CD4-positive, alpha-beta T cell treated with Interleukin-4 for 4 hours (primary cell): ENCODE measurements around the gene ZDHHC8.
"Not testable (repeated sequence)": the region's sequence is repeated elsewhere in the genome, so short reads cannot be mapped to it uniquely, and the experiment has no call there.

Experiments
- DNase-seq: peaks from one replicate; pipeline ENCODE4 v3.0.0-alpha.2; 2020

The ZDHHC8 gene

DNA sequence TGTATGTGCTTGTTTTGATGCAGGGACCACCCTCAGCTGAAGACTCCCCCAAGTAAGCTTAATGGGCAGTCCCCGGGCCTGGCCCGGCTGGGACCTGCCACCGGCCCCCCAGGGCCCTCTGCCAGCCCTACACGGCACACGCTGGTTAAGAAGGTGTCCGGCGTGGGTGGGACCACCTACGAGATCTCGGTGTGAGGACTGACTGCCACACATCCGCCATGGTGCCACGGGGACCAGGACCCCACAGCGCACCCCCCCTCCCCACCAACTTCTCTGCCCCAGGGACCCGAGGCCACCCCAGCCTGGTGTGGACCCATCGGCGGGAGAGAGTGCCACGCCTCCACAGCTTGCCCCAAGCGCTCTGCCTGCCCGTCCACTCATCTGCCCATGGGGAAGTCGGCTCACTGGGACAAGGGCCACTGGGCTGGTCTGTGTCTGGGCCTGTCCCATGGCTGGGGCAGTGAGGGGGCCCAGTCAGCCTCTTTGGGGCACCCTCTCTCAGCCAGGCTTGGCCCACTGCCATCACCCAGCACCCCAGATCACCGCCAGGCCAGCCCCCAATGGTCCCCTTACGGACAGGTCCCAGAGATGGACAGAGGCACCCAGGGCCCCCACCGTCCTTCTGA is 13.7 kb downstream of the ZDHHC8 start:
- DNase-seq, result no peak

DNA sequence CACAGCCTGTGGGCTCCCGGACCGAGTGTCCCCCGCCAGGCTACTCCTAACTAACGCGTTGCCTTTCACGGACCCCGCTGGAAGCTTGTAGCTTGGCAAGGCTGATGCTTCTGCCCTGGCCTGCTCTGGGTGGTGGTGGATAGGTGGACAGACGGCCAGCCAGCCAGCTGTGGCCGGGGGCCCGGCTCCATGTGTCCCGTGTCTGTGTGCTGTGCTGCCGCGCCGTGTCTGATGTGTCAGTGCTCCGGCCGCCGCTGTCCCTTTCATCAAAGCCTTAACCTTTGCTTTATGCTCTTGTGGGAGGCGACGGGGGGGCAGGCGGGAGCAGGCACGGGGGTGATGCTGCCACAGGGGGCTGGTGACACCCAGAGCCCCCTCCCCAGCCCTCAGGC is 14.2 kb downstream of the ZDHHC8 start:
- no peak for DNase-seq

DNA sequence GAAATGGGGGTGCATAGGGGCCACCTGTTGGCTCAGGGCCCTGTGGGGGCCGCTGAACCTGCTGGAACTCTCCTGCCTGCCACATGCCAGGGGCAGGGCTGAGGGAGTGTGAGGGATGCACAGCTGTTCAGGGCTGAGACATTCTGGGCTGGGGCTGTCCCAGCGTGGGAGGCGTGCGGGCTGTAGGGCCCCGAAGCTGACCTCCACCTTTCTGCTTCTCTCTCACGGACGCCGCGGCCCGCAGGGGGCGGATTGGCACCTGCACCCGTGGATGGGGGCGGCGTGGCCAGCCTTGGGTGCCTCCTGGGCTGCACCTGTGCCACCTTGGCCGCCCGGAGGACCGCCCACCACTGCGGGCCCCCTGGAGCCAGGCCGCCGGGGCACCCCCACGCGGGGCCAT is 15.2 kb downstream of the ZDHHC8 start:
- DNase-seq, result no peak

DNA sequence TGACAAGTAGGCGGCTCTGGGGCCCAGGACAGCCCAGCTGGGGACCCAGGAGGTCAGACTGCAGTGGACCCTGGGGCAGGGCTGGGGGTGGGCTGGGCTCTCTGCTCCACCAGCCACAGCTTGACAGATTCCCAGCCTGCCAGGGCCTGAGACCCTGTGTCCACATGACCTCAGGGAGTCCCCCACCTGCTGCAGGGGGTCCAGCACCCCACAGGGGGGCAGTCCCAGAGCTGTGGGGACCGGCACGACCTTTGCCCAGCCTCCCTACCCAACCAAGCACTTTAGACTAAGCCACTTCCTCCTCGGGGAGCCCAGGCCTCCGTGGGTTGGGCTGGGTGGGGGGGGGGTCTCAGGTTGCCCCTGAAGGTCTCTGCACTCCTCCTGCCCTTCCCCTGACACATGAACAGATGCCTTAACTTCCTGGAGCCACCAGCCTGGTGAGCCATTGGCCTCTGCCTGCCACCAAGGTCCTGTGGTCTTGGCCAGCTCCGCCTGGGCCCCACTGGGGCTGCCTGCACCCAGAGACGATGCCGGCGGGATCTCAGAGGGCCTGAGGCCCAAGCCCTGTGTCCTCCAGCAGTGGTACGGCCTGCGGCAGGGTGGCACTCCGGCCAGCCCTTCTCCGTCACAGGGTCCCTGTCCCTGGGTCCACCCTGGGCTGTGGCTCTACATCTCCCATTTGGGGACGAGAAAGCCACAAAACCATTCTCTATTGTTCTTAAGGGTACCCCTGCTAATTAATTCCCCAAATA is 15.8 kb downstream of the ZDHHC8 start:
- DNase-seq, result no peak

DNA sequence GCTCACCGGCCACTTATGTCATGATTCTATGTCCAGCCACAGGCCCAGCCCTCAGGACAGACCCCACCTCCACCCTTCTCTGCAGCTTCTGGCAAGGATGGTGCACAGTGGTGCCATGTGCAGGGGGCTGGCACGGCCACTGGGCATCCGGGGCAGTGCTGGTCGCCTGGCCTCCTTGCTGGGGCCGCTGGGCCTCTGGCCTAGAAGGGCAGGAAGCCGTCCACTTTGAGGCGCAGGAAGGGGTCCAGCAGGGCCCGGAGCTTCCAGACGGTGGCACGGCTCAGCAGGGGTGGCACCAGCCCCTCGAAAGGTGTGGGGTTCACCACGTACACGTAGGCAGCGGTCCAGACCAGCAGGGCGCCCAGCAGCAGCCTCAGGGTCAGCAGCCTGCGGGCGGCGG is 16.8 kb downstream of the ZDHHC8 start:
- DNase-seq, result no peak

DNA sequence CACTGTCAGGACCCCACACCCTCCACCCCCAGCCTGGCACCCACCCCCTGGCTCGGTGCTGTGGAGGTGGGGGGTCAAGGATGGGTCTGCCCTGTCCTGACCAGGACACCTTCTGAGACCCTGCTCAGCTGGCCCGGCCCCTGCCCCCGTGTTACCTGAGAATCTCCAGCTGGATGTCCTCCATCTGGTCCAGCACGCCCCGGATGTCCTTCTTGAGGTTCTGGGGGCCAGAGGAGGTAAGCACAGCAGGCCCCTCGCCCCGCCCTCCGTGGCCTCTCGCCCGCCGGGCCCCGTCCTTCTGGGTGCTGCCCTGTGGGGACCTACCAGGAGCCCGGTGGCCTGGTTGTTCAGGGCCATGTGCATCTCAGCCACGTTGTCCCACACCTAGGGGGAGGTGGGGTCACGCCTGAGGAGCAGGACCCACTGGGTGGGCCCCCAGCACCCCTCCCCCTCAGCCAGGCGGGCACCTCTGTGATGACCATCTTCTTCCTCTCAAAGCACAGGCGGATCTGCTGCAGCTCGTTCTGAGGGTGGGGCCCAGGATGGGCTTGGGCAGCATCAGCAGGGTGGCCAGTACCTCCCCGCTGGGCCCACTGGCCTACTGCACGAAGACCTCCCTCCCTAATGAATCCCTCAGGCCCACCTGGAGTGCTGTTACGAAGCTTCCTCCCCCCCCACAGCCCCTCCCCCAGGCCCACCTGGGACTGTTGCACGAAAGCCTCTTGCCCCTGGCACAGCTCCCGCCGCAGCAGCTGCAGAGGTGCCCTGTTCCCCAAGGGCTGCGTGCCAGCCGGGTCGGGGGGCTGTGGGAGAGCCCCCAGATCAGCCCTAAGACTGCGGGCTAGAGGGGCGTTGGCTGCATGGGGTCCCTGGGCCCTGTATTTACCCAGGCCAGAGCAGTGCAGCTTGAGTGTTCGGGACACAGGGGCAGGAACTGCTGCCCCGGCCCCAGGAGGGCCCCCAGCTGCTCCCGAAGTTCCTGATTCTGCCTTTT is 17.9 kb downstream of the ZDHHC8 start:
- no peak for DNase-seq

DNA sequence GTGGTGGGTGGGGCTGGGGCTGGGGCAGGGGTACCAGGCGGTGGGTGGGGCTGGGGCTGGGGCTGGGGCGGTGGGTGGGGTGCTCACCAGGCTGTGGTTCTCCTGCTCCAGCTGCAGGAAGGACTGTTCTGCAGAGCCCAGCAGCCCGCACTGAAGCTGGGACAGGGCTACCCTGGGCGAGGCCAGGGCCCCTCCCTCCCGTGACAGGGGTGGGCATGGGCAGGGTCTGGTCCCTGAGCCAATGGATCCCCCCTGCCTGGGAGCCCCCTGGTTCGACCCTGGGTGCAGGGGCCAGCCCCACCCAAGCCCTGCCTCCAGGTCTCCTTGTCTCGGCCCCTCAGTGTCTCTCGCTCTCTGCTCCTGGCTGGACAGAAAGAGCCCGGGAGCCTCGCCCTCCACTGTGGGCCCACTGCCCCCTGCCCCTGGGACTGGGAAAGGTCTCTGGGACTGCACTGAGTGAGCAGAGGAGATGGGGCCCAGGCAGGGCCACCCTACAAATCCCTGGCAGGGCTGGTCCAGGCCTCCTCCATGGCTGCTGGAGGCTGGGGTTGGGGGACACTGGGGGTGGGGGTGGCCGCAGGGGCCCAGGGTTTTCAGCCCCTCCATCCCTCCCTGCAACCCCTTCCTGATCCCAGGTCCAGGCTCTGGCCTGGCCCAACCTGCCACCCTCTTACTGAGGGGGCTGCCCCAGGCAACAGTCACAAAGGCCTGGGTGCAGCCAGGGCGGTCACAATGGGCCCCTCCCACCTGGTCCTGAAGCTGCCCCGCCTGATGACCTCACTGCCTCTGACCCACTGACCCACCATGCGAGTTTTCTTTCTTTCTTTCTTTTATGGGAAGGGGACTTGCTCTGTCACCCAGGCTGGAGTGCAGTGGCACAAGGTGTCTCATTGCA is 19.0 kb downstream of the ZDHHC8 start, which contains the start of gene CCDC188:
Gene CCDC188, minus strand, starts transcription at position 675 of the 895 bp plus-strand sequence. Its CDS starts 69 bp downstream, at position 606.
- DNase-seq, result no peak

DNA sequence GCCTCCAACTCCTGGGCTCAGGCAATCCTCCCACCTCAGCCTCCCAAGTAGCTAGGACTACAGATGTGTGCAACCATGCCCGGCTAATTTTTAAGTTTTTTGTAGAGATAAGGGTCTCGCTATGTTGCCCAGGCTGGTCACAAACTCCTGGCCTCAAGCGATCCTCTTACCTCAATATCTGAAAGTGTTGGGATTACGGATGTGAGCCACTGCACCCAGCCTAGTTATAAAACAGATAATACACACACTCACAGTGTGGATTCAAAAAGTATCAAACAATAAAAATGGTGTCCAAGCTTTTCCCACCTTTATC is 19.6 kb downstream of the ZDHHC8 start:
- DNase-seq, result no peak

DNA sequence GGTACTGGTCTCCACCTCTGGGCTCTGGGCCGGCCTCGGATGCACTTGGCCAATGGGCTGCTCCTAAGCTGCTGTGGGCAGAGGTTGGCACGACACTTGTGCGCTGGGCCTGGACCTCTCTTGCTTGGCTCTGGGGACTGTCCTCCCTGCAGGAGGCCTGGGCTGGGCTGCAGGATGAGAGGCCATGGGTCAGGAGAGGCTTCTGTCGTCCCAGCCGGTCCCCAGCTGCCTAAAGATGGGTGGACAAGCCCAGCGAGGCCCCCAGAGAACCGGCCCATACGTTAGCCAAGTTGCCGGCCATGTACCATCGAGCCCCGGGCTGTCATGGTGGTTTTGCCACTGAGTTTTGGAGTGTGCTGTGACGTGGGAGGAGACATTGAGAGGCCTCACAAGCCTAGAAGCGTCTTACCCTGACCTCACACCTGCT is 20.9 kb downstream of the ZDHHC8 start:
- DNase-seq, result no peak

DNA sequence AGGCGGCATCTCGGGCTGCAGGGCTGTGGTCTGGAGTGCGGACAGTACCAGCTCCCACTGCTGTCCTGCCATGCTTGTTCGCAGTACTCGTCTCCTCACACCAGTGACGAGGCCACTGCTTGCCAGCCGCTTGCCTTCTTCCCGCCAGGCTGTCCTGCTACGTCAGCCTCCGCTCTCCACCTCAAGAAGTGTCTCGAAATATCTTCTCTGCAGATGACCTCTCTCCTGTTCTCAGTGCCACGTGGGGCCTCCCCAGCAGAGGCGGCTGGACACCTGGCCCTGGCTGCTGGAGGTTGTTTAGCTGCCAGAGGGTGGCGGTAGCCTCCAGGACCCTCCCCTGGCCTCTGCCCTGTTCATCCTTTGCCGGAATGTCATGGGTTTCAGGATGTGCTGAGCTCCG is 22.3 kb downstream of the ZDHHC8 start:
- no peak for DNase-seq

DNA sequence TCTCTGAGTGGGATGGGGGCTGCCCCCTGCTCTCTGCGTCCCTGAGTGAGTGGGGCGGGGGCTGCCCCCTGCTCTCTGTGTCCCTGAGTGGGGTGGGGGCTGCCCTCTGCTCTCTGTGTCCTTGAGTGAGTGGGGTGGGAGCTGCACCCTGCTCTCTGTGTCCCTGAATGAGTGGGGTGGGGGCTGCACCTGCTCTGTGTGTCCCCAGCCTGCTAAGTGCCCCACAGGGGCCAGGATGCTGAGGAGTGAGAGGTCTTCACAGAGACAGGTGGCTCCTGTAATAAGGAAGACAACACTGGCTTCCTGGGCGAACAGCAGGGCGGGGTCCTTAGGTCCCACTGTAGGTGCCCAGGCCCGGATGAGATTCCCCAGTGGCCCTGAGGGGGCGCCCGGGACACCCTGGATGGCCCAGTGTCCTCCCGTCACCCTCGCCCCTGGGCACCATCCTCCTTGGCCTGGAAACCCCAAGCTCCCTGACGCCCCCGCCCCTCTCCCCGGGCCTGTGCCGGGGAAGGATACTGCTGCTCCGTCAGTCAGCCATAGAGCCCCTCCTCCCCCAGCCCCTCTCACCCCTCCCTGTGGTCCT is 23.1 kb downstream of the ZDHHC8 start:
- no peak for DNase-seq

DNA sequence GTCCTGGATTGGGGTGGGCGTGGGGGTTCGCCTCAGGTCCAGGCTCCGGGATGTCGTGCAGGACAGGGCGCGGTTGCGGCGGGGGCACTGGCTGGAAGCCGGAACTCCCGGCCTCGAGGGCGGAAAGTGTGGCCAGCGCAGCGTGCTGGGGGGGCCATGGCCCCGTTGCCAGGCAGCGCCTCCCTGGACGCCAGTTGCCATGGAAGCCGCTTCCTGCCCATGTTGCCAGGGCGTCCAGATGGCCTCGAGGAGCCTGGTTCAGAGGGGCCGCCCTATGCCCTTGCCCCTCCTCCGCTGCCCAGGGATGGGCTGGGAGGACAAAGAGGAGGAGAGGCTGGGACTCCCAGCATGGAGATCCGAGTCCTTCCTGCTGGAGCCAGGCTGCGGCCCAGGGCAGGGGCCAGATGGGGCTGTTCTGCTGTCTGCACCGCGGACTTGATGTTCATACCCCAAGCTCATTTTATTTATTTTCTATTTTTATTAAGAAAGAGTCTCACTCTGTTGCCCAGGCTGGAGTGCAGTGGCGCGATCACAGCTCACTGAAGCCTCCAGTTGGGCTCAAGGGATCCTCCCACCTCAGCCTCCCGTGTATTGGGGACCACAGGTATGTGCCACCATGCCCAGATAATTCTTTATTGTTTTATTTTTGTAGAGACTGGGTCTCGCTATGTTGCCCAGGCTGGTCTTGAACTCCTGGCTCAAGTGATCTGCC is 23.9 kb downstream of the ZDHHC8 start:
- no peak for DNase-seq

DNA sequence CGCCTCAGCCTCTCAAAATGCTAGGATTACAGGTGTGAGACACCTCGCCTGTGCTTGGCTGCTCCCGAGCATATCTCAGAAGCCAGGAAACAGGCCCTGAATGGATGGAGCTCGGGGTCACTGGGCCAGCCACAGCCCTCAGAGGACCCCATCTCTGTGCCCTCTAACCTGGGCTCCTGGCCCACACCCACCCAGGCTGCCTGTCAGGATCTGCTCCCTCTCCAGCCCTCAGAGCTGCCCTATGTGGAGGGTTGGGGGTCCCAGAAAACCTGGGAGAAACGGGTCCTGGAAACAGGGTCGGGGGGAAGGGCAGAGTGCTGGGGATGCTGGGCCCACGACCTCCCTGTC is 24.4 kb downstream of the ZDHHC8 start:
- DNase-seq, result no peak

DNA sequence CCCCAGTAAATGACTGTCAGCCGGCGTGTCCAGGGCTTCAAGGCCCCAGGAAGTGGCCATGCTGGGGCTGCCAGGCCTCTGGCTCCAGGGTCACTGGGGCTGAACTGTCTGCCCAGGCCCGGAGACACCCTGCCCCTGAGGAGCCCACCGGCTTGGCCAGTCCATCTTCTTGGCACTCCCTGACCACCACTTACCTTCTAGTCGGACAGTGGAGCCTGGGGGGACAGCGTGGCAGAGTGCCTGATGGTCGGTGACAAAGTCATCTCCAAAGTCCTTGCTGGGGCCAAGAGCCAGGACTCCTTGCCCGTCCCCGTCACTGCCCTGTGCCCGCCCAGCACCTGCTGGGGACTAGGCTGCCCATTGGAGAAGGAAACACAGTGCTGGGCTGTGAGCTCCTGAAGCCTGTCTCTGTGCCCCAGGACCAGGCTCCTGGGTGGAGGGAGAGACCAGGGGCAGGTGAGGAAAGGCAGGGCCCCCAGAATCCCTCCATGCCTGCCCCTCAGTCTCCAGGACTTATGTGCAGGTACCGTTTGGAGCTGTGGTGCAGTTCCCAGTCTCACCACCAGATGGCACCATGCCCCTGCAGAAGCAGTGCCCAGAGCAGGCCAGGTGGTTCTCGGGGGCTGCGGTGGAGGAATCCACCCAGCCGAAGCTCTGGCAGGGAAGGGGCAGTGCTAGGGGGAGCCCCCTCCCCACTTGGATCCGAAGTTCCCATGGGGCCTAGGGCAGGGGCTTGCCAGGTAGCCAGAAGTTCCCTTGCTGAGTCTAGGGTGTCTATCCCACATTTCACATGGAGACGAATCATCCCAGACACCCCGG is 25.2 kb downstream of the ZDHHC8 start:
- peak; percentile 79 for DNase-seq

DNA sequence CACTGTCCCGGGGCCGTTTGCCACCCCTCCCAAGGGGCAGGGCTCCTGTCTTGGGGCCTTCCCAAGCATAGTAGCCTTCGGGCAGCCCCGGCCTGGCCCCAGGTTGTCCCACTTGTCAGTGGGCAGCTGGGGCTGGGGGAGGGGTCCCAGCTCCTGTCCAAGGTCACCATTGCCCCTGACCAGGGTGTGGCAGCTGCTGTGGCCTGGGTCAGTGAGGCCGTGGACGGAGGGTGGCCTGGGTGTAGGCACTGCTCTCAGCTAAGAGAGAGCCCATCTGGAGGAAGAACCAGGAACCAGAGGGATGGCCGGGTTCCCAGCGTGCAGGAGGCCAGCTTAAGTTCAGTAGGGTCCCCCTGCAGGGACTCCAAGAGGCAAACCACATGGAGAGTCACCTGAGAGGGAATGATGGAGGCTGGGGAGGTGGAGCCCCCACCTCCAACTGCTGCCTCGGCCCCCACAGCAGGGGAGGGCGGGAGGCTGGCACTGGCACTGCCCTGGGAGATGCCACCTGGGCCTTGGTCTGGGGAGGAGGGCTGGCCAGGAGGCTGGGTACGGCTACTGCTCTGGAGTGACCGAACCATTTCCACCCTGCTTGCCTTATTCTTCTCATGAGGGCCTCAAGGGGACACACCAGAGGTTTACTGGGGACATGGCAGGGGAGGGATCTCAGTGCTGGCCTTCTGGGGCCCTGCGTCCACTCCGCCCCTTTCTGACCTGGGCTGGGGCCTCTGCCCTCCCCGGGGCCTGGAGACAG is 26.0 kb downstream of the ZDHHC8 start:
- no peak for DNase-seq

DNA sequence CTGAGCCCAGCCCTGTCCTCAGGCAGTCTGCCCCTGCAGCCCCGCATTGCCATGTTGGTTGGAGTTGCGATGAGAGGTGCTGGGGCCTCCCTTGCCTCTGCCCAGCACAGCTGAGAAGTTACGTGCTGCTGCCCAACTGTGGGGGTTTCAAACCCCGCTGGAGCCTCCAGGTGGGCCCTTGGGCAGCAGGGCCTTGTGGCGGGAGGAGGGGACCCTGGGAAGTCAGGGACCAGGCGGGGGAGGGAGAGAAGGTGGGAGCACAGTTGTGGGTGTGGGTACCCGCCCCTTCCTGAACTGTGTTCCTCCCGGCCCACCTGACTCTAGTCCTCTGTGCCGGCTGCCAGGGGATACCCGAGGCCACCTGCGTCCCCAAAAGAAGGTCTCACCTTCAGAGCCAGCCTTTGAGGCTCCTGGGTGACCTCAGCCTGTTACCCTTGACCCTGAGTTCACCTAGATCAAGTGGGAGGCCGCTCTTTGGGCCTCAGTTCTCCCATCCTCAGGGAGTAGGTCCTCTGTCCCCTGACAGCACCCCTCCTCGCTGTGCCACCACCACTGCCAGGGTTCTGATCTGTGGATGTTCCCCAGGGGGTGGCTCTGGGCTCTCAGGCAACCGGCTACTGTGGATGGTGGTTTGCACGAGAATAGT is 26.9 kb downstream of the ZDHHC8 start:
- no peak for DNase-seq

DNA sequence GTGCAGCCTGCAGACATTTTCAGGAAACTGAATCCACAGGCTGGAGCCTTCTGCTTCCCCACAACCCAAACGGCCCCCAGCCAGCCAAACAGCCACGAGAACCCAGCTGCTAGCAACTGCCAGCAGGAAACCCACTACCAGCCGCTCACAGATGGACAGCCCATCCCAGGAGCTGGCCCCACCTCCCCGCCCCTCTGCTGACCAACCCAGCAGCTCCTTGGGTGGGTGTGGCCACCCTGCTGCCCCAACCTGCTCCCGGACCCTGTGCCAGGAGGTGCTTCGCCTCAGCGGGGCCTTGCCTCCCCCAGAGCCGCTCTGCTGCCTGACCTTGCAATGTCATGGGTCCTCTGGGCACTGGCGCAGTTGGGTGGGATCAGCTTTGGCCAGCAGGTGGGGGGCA is 27.5 kb downstream of the ZDHHC8 start:
- no peak for DNase-seq

DNA sequence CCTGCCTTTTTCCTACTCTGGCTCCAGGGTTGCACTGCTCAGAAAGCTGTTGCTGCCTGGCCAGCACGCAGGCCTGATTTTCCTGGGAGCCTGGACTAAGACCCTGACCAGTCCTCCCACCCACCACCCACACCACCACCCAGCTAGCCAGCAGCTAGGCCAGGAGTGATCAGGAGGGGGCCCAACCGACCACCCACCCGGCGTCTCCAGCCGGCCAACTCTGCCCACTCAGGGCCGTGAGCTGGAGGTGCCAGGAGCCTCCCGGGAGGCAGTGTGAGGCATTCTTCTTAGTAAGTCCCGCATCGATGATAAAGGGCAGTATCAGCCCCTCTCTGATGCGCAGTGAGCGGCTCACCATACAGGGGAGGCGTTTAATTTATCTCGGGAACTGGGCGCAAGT is 27.9 kb downstream of the ZDHHC8 start:
- DNase-seq, result not testable (repeated sequence)

DNA sequence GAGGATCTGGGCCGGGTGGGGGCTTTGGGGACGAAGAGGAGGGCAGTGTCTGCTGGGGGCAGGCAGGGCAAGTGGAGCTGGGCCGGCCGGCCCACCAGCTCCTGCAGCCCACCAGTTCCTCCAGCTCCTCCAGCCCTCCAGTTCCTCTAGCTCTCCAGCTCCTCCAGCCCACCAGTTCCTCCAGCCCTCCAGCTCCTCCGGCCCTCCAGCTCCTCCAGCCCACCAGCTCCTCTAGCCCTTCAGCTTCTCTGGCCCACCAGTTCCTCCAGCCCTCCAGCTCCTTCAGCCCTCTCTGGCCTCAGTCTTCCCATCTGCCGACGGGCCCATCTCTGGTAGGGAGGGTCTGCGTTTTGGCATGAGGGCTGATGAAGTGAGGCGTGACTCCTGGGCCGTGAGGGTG is 28.4 kb downstream of the ZDHHC8 start:
- DNase-seq, result no peak
